WERI-Rb-1 (cell line): Measurements from ENCODE around the gene SFXN5.

ENCODE experiments used
- DNase-seq: peaks from one replicate; pipeline ENCODE4 v3.0.0-alpha.2; 2020
- H3K27ac ChIP-seq: fragments of 250-450 bp; sonication (Bioruptor Pico); 2 replicates; pipeline ENCODE4 v1.5.1; 2020; ENCODE audit warnings: mild to moderate bottlenecking, moderate library complexity
- H3K27me3 ChIP-seq: fragments of 250-450 bp; sonication (Bioruptor Pico); 2 replicates; pipeline ENCODE4 v1.5.1; 2021; ENCODE audit warnings: mild to moderate bottlenecking, low read depth, moderate library complexity; ENCODE audit not compliant: insufficient read depth, severe bottlenecking
- H3K36me3 ChIP-seq: fragments of 250-450 bp; sonication (Bioruptor Pico); 2 replicates; pipeline ENCODE4 v1.5.1; 2020; ENCODE audit warnings: mild to moderate bottlenecking, moderate library complexity
- H3K4me3 ChIP-seq: 2 replicates; pipeline ENCODE4 v1.5.1; 2011; ENCODE audit warnings: low read depth, mild to moderate bottlenecking, control low read depth, low read length
- H3K9me3 ChIP-seq: fragments of 250-450 bp; sonication (Bioruptor Pico); 2 replicates; pipeline ENCODE4 v1.5.1; 2021; ENCODE audit warnings: mild to moderate bottlenecking, moderate library complexity; ENCODE audit not compliant: severe bottlenecking
- TF ChIP-seq, protein P1 (sequence below): IDR thresholded peaks from 2 replicates; pipeline ENCODE4 v1.5.1; 2011; ENCODE audit warnings: low read depth, mild to moderate bottlenecking, control low read depth, inconsistent platforms, low read length

SFXN5 gene

GRCh38 chr2:72985891-72986683, 85.4 kb downstream of the SFXN5 start:
- TF ChIP-seq, protein P1, sequence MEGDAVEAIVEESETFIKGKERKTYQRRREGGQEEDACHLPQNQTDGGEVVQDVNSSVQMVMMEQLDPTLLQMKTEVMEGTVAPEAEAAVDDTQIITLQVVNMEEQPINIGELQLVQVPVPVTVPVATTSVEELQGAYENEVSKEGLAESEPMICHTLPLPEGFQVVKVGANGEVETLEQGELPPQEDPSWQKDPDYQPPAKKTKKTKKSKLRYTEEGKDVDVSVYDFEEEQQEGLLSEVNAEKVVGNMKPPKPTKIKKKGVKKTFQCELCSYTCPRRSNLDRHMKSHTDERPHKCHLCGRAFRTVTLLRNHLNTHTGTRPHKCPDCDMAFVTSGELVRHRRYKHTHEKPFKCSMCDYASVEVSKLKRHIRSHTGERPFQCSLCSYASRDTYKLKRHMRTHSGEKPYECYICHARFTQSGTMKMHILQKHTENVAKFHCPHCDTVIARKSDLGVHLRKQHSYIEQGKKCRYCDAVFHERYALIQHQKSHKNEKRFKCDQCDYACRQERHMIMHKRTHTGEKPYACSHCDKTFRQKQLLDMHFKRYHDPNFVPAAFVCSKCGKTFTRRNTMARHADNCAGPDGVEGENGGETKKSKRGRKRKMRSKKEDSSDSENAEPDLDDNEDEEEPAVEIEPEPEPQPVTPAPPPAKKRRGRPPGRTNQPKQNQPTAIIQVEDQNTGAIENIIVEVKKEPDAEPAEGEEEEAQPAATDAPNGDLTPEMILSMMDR, result no peak
- DNase-seq, result no peak
- Histone ChIP-seq H3K9me3 (no peaks in the 10 kb centered on the region), H3K27ac (no peak overlapping the region), H3K27me3 (no peaks in the 10 kb centered on the region), H3K36me3 (peaks cover 3% of the 10 kb centered on the region; the same call in 1 of the 2 replicates), H3K4me3 (no peak overlapping the region)

- DNase-seq, result no peak
- TF ChIP-seq, protein P1, result no peak
- Histone ChIP-seq H3K27me3 (no peaks in the 10 kb centered on the region), H3K9me3 (no peaks in the 10 kb centered on the region), H3K27ac (no peak overlapping the region), H3K36me3 (peaks cover 3% of the 10 kb centered on the region; the same call in 1 of the 2 replicates), H3K4me3 (no peak overlapping the region)
Observed at GRCh38 chr2:72985136-72985535, 86.4 kb downstream of the SFXN5 start.

- Histone ChIP-seq H3K9me3 (no peaks in the 10 kb centered on the region), H3K4me3 (no peak overlapping the region), H3K36me3 (peaks cover 3% of the 10 kb centered on the region; the same call in 1 of the 2 replicates), H3K27ac (no peak overlapping the region), H3K27me3 (no peaks in the 10 kb centered on the region)
- no peak for DNase-seq
- TF ChIP-seq, protein P1, result no peak
Observed at GRCh38 chr2:72984172-72984671, 87.3 kb downstream of the SFXN5 start.

GRCh38 chr2:72983500-72984161, 87.9 kb downstream of the SFXN5 start:
- Histone ChIP-seq H3K9me3 (no peaks in the 10 kb centered on the region), H3K27ac (no peak overlapping the region), H3K27me3 (no peaks in the 10 kb centered on the region), H3K36me3 (peaks cover 3% of the 10 kb centered on the region; the same call in 1 of the 2 replicates), H3K4me3 (no peak overlapping the region)
- TF ChIP-seq, protein P1, result no peak
- DNase-seq, result no peak

GRCh38 chr2:72982781-72983499, 88.6 kb downstream of the SFXN5 start:
- Histone ChIP-seq H3K27ac (no peak overlapping the region), H3K27me3 (no peaks in the 10 kb centered on the region), H3K36me3 (peaks cover under 1% of the 10 kb centered on the region; the same call in 1 of the 2 replicates), H3K4me3 (no peak overlapping the region), H3K9me3 (no peaks in the 10 kb centered on the region)
- DNase-seq, result no peak
- TF ChIP-seq, protein P1, result no peak
